OCI-LY1 (cell line): ENCODE data around the gene ENDOV.

Source experiments
- H2AFZ ChIP-seq: fragments of 200-600 bp; sonication (generic), shearing (Covaris generic); 2 replicates; pipeline ENCODE4 v1.6.0; 2014; ENCODE audit warnings: antibody characterized with exemption, mild to moderate bottlenecking, low read length
- H3F3A ChIP-seq: fragments of 200-600 bp; sonication (generic), shearing (Covaris generic); 2 replicates; pipeline ENCODE4 v1.6.0; 2014; ENCODE audit warnings: mild to moderate bottlenecking, antibody characterized with exemption, low read length, moderate library complexity; ENCODE audit not compliant: insufficient read depth
- H3K27ac ChIP-seq: fragments of 200-600 bp; sonication (generic); 2 replicates; pipeline ENCODE4 v1.5.1; 2014; ENCODE audit warnings: low read length, mixed run types, mild to moderate bottlenecking, low read depth; ENCODE audit not compliant: poor library complexity, severe bottlenecking
- H3K27me3 ChIP-seq: fragments of 200-600 bp; sonication (generic); 2 replicates; pipeline ENCODE4 v1.6.0; 2014; ENCODE audit warnings: antibody characterized with exemption, mild to moderate bottlenecking, low read length, moderate library complexity; ENCODE audit not compliant: insufficient read depth
- H3K36me3 ChIP-seq: fragments of 200-600 bp; sonication (generic); 2 replicates; pipeline ENCODE4 v1.6.1; 2014; ENCODE audit warnings: mild to moderate bottlenecking, antibody characterized with exemption, low read length, moderate library complexity, mixed read lengths; ENCODE audit not compliant: insufficient read depth
- H3K4me1 ChIP-seq: fragments of 200-600 bp; sonication (generic); 2 replicates; pipeline ENCODE4 v1.5.1; 2014; ENCODE audit warnings: mild to moderate bottlenecking, low read length, moderate library complexity; ENCODE audit not compliant: insufficient read depth, severe bottlenecking
- H3K4me2 ChIP-seq: fragments of 200-600 bp; sonication (generic), shearing (Covaris generic); 2 replicates; pipeline ENCODE4 v1.6.1; 2014; ENCODE audit warnings: low read length
- H3K4me3 ChIP-seq: fragments of 200-600 bp; sonication (generic); 2 replicates; pipeline ENCODE4 v1.5.1; 2014; ENCODE audit warnings: low read length, low read depth, mild to moderate bottlenecking, mixed read lengths; ENCODE audit not compliant: poor library complexity, severe bottlenecking
- H3K79me2 ChIP-seq: fragments of 200-600 bp; shearing (Covaris generic); 2 replicates; pipeline ENCODE4 v1.6.1; 2016; ENCODE audit warnings: mixed run types, low read length, mixed read lengths; ENCODE audit not compliant: insufficient read depth
- H3K9ac ChIP-seq: fragments of 200-600 bp; sonication (generic), shearing (Covaris generic); 2 replicates; pipeline ENCODE4 v1.6.1; 2014; ENCODE audit warnings: mild to moderate bottlenecking, low read length, mixed read lengths
- H3K9me2 ChIP-seq: fragments of 200-600 bp; sonication (generic), shearing (Covaris generic); 2 replicates; pipeline ENCODE4 v1.6.1; 2014; ENCODE audit warnings: low read depth, mild to moderate bottlenecking, low read length, mixed read lengths
- H3K9me3 ChIP-seq: fragments of 200-600 bp; shearing (Covaris generic); 2 replicates; pipeline ENCODE4 v1.6.1; 2014; ENCODE audit warnings: low read length, mixed read lengths
- H4K20me1 ChIP-seq: fragments of 200-600 bp; sonication (generic), shearing (Covaris generic); 2 replicates; pipeline ENCODE4 v1.6.0; 2016; ENCODE audit warnings: mild to moderate bottlenecking, low read length; ENCODE audit not compliant: insufficient read depth
- CTCF ChIP-seq: fragments of 200-600 bp; sonication (generic), shearing (Covaris generic); IDR thresholded peaks from 2 replicates; pipeline ENCODE4 v1.5.1; 2017; ENCODE audit warnings: mild to moderate bottlenecking, antibody characterized with exemption, low read length, moderate library complexity, mixed read lengths
- EZH2 ChIP-seq: fragments of 200-600 bp; sonication (generic), shearing (Covaris generic); IDR thresholded peaks from 2 replicates; pipeline ENCODE4 v1.8.0; 2017; ENCODE audit warnings: borderline replicate concordance, mixed run types, mild to moderate bottlenecking, antibody characterized with exemption, low read length, moderate library complexity, mixed read lengths

The ENDOV gene

GRCh38 chr17:80428363-80428762 lies 13.4 kb downstream of the ENDOV start:
- H3K79me2 ChIP-seq: no peaks in the 10 kb centered on the region
- no peaks in the 10 kb centered on the region for H3F3A ChIP-seq
- peaks cover 5% of the 10 kb centered on the region for H3K27me3 ChIP-seq
- H3K9me2 ChIP-seq: no peaks in the 10 kb centered on the region
- no peaks in the 10 kb centered on the region for H4K20me1 ChIP-seq
- H2AFZ ChIP-seq: no peak overlapping the region
- H3K4me3 ChIP-seq: no peak overlapping the region
- H3K36me3 ChIP-seq: no peaks in the 10 kb centered on the region
- H3K4me2 ChIP-seq: no peak overlapping the region
- H3K27ac ChIP-seq: no peak overlapping the region
- no peaks in the 10 kb centered on the region for H3K4me1 ChIP-seq
- no peak for TF ChIP-seq CTCF
- no peak for TF ChIP-seq EZH2
- no peaks in the 10 kb centered on the region for H3K9me3 ChIP-seq
- H3K9ac ChIP-seq: no peak overlapping the region

GRCh38 chr17:80428796-80429195 lies 13.8 kb downstream of the ENDOV start:
- no peaks in the 10 kb centered on the region for H3K79me2 ChIP-seq
- TF ChIP-seq CTCF (no peak), EZH2 (no peak)
- H3K9ac ChIP-seq: no peak overlapping the region
- H3K27ac ChIP-seq: no peak overlapping the region
- no peaks in the 10 kb centered on the region for H4K20me1 ChIP-seq
- H3K4me3 ChIP-seq: no peak overlapping the region
- H3F3A ChIP-seq: no peaks in the 10 kb centered on the region
- H3K27me3 ChIP-seq: peaks cover 5% of the 10 kb centered on the region; the same call in 1 of the 2 replicates
- no peaks in the 10 kb centered on the region for H3K9me3 ChIP-seq
- H3K4me2 ChIP-seq: no peak overlapping the region
- no peak overlapping the region for H2AFZ ChIP-seq
- no peaks in the 10 kb centered on the region for H3K4me1 ChIP-seq
- no peaks in the 10 kb centered on the region for H3K9me2 ChIP-seq
- H3K36me3 ChIP-seq: no peaks in the 10 kb centered on the region

- Histone ChIP-seq H3K4me1 (no peaks in the 10 kb centered on the region), H3K27me3 (peaks cover 5% of the 10 kb centered on the region; the same call in 1 of the 2 replicates), H3K4me3 (no peak overlapping the region), H3K27ac (no peak overlapping the region), H3F3A (no peaks in the 10 kb centered on the region), H3K79me2 (no peaks in the 10 kb centered on the region), H3K9ac (no peak overlapping the region), H4K20me1 (no peaks in the 10 kb centered on the region), H3K36me3 (no peaks in the 10 kb centered on the region), H3K9me3 (no peaks in the 10 kb centered on the region), H3K9me2 (no peaks in the 10 kb centered on the region), H2AFZ (no peak overlapping the region), H3K4me2 (no peak overlapping the region)
- TF ChIP-seq EZH2: no peak
- no peak for TF ChIP-seq CTCF
These were observed 14.6 kb downstream of the ENDOV start for GRCh38 chr17:80429356-80430275.
